ELF-1 (cell line): ENCODE measurements around the gene FAT2.

Experiments used
- DNase-seq: peaks from one replicate; pipeline ENCODE4 v3.0.0-alpha.2; 2016; ENCODE audit warnings: low read depth, low spot score

FAT2 gene

GRCh38 chr5:151555760-151556576 lies 35.2 kb downstream of the FAT2 start:
- DNase-seq = no peak

- no peak for DNase-seq
Observed at GRCh38 chr5:151553695-151554094, 37.4 kb downstream of the FAT2 start.

- DNase-seq = no peak
Observed at GRCh38 chr5:151553130-151553670, 37.9 kb downstream of the FAT2 start.

GRCh38 chr5:151551985-151552384 lies 39.1 kb downstream of the FAT2 start:
- DNase-seq = no peak

GRCh38 chr5:151550146-151550545 lies 41.0 kb downstream of the FAT2 start:
- DNase-seq = no peak

- no peak for DNase-seq
Observed at GRCh38 chr5:151549713-151550112, 41.4 kb downstream of the FAT2 start.

GRCh38 chr5:151547364-151547763 lies 43.8 kb downstream of the FAT2 start:
- DNase-seq = no peak

GRCh38 chr5:151541571-151541970 lies 49.6 kb downstream of the FAT2 start:
- DNase-seq = no peak
